ENCODE data around the gene TOR3A.
"Not testable (repeated sequence)": the region's sequence is repeated elsewhere in the genome, so short reads cannot be mapped to it uniquely, and the experiment has no call there.

TOR3A gene

DNA sequence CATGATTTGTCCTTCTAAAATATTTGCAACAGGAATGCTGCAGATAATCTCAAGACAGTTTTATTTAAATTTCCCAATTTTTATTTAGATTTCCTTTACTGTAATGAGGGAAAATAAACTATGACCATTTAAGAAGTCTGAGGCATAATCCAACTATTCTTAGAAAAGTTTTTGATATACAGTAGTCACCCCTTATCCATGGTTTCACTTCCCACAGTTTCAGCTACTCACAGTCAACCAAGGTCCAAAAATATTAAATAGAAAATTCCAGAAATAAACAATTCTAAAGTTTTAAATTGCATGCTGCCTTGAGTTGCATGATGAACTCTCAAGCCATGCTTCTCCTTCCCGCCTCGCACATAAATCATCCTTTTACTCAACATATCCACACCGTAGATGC is 33.3 kb downstream of the TOR3A start:
- DNase-seq, result no peak

DNA sequence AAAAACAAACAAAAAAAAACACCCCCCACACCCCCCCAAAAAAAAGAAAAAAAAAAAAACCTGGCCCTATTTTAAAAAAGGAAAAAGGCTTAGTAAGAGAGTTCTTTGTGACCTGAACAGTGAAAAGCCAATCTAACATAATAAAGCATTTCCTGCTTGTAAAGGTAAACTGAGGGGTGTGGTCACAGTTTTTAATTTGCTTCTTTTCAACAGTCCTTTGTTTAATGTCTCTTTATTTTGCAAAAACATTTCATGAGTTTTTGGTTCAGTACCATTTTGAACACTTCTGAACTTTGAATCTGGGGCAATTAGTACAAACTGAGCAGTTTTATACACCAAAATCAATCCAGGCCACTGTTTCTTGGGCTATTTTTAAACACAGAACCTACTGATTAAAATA is 37.6 kb downstream of the TOR3A start:
- no peak for DNase-seq

DNA sequence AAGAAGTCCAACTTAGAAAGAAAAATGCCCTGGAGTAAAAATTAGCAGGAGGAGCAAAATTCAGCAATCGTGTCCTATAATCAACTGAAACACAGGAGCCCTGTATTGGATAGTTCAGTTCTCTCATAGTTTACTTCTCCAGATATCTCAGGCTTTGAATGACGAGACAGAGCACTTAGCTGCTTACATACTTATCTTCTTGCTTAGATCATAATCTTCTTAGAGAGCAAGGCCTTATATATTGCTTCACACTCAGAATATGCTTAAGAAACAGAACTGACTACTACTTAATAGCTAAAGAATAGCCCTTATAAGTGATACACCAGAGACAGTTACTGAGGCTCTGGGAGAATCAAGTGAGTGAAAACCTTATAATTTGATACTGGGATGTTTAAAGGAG is 38.9 kb downstream of the TOR3A start:
- DNase-seq, result no peak

DNA sequence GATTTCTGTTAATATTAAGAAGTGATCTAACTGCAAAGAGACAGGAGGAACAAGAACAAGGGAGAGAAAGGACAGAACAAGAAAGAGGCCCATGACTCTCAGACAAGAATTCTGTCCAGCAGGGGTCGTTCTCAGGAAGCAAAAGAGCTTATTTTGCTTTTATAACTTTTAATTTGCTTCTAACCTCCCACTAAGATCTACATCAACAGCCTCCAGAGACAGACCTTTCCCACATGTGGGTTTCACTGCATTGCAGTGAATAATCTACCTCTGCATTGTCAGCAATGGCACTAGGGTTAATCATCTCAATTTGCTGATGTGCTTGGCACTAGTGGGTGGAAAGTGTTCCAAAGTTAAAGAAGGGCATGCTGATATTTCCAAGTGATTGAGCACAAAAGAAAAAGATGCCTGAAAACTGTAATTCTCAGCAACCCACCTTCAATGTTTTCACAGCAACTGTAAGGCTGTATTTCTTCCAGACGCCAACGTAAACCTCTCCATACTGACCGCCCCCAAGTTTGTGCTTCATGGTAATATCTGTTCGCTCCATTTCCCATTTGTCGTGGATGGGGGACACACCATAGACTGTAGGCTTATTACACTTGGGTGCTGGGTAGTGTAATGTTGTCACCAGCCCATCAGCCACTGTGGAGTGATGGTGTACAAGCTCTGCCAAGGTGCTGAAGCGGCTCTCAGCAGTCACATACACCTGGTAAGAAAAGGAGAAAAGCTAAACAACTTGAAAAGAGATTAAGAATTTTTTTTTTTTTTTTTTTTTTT is 39.5 kb downstream of the TOR3A start:
- DNase-seq, result no peak

DNA sequence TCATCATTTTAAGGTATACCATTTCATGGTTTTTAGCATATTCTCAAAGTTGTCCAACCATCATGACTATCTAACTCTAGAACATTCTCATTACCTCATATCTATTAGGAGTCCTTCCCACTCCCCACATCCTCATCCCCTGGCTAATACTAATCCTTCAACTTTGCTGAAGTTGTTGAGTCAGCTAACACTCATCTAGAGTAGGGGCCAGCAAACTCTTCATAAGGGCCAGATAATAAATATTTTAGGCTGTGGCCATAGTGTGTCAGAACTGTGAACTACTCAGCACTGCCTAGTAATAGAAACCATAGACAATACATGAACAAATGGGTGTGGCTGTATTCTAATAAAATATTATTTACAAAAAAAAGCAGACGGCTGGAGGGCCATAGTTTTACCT is 43.0 kb downstream of the TOR3A start:
- DNase-seq, result no peak

DNA sequence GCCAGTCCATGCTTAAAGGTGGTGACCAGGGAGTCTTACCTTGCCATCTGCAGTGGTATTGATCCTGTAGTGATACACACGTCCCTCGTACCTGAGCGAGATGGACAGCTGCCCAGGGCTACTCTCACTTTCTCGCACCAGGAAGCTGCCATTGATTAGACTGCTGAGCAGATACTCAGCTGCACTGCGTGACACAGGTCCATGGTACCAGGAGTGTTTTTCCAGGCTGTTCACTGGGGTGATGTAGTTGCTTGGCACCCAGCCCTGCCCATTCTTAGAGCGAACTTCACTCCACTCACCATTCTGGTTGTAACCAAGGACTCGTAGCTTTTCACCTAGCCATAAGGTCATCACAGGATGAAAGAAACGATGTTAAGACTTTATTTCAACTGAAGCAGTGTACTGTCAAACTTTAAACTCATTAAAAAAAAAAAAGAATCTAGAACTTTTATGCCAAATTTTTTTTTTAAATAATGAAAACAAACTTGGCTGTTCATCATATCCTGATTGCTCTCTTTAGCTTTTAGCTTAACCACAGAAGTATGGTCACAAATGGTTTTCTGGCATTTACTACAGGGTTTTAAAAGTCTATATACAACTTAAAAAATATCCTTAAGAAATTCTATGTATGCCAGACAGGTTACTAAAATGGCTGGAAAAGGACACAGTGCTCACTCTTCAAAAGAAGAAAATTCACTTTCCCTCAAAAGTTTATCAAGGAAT is 44.6 kb downstream of the TOR3A start:
- no peak for DNase-seq

DNA sequence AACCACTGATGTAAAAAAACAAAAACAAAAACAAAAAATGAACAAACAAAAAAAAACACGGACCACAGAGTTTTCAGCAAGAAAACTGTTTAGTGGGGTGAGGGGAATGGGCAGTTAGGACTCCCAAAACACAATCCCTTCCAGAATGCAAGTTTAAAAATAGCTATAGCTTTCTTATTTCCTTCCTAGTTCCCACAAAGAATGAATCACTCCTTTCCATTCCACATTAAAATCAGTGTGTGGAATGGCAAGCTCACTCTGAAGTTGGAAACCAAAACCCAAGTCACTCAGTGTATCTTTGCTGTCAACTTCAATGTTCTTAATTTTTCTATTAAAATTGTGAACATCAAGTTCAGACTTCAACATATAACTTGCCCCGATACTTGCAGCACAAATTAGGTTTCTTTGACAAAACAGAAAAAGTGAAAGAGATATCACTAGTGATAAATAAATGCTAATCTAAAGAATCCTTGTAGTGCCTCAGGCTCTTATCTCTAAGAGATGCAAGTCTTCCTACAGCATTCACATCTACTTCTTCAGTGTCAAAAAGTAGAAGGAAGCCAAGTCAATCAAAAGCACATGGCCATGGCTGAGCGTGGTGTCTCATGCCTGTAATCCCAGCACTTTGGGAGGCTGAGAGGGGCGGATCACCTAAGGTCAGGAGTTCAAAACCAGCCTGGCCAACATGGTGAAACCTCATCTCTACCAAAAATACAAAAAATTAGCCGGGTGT is 45.5 kb downstream of the TOR3A start:
- no peak for DNase-seq

DNA sequence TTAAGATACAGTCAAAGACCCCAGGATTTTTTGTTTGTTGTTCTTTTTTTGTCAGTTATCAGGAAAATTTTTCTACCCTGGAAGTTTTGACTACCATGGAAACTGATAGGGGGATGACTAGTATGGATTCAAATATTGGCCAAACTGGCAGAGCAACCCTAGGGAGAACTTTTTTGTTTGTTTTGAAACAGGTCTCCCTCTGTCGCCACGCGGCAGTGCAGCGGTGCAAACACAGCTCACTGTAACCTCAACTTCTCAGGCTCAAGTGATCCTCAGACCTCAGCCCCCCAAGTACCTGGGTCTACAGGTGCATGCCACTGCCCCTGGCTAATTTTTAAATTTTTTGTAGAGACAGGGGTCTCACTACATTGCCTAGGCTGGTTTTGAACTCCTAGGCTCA is 46.6 kb downstream of the TOR3A start:
- no peak for DNase-seq

DNA sequence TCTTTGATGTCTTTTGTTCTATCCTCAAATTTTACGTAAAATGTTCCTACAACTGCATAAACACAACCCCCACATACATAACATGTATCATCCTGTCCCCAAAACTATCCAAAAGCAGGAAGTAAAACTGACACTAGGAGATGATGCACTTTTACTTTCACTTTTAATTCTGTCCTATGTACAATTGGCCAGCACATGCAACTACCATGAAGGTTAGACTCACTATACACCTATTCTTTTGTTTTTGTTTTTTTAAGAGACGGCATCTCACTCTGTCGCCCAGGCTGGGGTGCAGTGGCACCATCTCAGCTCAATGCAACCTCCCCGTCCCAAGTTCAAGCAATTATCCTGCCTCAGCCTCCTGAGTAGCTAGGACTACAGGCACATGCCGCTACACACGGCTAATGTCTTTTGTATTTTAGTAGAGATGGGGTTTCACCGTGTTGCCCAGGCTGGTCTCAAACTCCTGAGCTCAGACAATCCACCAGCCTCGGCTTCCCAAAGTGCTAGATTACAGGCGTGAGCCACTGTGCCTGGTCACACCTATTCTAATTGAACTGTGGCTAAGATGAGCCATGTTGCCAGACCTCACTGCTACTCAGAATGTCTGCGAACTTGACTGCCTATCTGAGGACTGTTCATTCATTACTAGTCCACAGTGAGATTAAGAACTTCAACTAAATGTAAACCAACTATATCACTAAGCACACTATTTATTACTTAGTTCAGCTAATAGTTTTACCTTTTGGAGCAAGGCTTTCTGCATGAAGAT is 48.0 kb downstream of the TOR3A start:
- DNase-seq, result no peak

DNA sequence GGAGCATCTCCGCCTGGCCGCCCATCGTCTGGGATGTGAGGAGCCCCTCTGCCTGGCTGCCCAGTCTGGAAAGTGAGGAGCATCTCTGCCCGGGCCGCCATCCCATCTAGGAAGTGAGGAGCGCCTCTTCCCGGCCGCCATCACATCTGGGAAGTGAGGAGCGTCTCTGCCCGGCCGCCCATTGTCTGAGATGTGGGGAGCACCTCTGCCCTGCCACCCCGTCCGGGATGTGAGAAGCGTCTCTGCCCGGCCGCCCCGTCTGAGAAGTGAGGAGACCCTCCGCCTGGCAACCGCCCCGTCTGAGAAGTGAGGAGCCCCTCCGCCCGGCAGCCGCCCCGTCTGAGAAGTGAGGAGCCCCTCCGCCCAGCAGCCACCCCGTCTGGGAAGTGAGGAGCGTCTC is 53.3 kb downstream of the TOR3A start:
- DNase-seq, result not testable (repeated sequence)

DNA sequence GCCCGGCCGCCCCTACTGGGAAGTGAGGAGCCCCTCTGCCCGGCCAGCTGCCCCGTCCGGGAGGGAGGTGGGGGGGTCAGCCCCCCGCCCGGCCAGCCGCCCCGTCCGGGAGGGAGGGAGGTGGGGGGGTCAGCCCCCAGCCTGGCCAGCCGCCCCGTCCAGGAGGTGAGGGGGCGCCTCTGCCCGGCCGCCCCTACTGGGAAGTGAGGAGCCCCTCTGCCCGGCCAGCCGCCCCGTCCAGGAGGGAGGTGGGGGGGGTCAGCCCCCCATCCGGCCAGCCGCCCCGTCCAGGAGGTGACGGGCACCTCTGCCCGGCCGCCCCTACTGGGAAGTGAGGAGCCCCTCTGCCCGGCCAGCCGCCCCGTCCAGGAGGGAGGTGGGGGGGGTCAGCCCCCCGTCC is 53.8 kb downstream of the TOR3A start:
- DNase-seq, result not testable (repeated sequence)

DNA sequence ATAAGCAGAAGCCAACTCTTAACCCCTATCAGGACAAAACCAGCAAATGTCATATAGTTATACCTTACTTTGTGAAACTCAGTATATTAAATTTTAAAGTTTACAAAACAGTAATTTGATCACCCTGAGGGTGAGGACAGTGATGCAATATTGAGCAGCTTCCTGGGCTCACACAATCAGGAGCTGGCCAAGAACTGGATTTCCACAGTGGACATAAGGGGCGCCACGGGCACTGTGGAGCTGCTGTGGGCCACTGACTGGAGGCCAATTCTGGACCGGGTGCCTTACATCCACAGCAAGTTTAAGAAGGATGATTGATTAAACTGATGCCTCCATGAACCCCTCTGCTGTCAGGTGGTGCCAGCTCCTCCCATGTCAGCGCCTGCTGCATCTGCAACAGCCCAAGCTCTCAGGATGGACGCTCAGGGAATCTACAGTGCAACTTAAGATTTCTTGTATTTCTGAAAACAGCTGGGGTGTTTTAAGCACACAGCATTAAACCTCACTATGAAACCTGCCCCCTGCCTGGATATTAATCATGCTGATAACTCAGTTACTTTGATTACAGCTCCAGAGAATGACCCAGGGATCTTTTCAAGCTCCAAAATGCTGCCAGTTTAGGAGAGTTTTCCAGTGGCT is 55.9 kb downstream of the TOR3A start:
- DNase-seq, result no peak

DNA sequence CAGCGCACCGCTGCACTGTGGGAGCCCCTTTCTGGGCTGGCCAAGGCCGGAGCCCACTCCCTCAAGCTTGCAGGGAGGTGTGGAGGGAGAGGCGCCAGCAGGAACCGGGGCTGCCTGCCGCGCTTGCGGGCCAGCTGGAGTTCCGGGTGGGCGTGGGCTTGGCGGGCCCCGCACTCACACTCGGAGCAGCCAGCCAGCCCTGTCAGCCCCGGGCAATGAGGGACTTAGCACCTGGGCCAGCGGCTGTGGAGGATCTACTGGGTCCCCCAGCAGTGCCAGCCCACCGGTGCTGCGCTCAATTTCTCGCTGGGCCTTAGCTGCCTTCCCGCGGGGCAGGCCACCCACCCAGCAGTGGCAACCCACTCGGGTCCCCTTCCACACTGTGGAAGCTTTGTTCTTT is 56.9 kb downstream of the TOR3A start:
- not testable (repeated sequence) for DNase-seq

DNA sequence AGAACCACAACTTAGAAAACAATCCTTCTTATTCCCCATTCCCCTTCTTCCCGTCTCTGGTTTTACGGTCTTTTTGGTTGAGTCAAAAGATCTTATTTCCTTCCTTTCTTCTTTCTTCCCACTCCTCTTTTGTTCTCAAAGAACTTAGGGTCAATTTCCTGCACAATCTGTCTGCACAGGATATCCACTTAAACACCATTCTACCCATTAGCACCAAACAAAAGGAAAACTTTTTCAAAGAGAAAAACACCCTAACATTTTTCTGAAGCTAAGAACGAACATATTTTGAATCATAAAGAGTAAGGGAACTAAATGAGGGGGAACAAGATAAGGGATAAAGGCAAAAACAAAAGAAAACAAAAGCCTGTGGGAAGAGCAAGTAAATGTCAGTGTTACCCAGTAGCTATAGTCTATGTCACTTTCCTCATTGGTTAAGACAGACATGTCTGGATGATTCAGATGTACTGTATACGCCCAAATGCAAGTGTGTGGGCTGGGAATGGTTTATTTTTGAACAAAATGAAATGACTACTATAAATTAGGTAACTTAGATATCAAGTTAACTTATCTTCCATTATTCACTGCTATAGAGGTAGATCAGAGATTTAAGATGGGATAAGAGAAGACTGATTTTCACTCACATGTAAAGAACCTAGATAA is 59.9 kb downstream of the TOR3A start:
- DNase-seq, result no peak

DNA sequence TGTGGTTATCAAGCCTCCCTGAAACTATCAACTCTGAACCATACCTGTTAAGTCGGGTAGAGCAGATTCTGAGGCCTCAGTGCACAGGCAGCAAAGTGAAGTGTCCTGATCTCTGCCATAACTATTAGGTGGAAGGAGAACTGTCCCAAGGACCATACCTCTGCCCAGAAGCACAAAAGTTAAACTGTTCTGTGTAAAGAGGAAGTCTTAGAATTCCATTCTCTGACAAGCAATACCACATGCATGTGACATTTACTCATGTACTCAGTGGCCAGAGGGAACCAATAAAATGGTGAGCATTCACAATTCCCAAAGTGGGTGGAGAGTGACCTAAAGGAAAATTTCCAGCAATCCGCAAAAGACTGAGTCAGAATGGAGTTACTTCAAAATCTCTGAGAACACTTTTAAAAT is 61.0 kb downstream of the TOR3A start:
- DNase-seq, result no peak

DNA sequence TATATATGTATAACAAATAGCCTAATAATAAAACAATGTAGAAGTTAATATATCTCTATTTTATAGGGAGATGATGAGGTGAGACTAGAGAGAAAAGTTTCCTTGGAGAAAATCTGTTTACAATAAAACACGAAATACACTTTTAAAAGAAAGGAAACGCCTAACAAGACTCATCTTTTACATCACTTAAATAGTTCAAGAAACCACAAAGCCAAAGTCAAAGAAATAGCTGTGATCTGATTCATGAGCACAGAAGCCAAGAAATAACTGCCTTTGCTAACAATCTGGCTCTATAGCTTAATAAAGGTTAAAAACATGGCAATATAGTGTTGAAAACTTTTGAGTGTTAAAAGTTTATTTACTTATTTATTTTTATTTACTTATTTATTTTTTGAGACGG is 61.5 kb downstream of the TOR3A start:
- DNase-seq, result no peak

DNA sequence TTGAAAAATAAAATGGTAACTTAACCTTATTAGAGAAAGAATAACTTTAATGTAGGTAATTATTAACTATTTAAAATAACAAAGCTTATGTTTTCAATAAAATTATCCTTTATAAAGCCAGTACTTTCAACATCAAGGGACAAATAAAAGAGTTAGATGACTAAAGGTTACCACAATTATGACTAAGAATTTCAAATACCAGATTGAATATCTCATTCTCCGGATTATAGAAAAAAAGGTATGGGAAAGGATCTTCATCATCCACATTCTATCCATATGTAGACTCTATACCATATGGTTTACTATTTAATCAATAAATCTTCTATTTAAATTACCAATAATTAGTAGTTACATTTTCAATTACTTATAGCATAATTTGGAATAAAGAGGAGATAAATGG is 62.8 kb downstream of the TOR3A start:
- DNase-seq, result no peak

DNA sequence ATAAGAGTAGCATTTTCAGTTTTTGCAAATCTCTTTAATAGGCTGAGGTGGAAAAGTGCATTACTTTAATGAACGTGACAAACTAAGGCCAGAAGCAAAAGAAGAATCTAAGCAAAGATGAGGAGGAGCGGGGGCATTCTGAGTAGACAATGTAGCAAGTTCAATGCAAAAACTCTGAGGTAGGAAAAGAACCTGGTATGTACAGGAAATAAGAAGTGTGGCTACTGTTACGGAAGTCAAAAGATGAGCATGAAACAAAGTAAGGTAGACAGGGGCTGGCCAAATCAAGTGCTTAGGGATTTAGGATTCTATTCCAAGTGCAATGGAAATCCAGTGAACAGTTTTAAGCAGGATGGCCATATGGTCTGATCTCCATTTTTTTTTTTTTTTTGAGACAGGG is 63.7 kb downstream of the TOR3A start:
- DNase-seq, result no peak
